ENCODE results near the gene PHF1. TPM values are rescaled to one million over a fixed set of nuclear protein-coding genes. Genes with fewer than 3 reads are reported as not detected.

PHF1 gene
- total RNA-seq, 1 experiment from 2014 or later, result 68.3 TPM

DNA sequence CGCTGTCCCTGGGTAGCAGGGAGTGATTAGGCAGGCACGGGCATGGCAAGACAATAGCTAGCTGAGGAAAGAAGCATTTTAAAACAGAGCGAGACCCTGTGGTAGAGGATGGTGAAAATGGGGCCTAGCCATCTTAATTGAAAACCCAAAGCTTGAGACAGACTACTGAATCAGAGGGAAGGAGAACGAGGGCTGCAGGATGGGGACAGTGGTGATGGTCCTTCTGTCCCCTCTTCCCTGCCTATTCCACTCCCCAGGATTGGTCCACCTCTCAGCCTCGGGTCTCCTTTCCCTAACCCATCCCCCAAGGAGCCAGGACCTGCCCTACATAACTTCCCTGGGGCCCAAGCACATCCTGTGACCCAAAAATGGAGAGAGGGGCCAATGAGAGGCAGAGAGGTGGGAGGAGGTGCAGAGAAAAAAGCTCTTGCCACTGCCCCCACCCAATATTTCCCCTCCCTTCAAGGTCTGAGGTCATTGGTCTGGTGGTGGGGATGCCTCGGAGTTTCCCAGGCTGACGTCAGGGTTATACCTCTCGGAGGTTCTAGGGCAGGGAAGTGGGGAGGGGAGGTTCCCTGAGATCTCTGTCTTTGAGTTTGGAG lies 8.0 kb downstream of the PHF1 start:
- no TSS peak for BruUV-seq (replicated peaks)
- DNase-seq, result no peak
- TF ChIP-seq, protein P1, sequence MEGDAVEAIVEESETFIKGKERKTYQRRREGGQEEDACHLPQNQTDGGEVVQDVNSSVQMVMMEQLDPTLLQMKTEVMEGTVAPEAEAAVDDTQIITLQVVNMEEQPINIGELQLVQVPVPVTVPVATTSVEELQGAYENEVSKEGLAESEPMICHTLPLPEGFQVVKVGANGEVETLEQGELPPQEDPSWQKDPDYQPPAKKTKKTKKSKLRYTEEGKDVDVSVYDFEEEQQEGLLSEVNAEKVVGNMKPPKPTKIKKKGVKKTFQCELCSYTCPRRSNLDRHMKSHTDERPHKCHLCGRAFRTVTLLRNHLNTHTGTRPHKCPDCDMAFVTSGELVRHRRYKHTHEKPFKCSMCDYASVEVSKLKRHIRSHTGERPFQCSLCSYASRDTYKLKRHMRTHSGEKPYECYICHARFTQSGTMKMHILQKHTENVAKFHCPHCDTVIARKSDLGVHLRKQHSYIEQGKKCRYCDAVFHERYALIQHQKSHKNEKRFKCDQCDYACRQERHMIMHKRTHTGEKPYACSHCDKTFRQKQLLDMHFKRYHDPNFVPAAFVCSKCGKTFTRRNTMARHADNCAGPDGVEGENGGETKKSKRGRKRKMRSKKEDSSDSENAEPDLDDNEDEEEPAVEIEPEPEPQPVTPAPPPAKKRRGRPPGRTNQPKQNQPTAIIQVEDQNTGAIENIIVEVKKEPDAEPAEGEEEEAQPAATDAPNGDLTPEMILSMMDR (IDR thresholded peaks at IDR 0.05; ENCODE audit: unreplicated experiment), result peak; percentile 3
- Mint-ChIP-seq H3K4me1 (ENCODE audit: low read depth, unreplicated experiment) (peaks cover 27% of the 10 kb centered on the region), H3K9me3 (ENCODE audit: low read depth, unreplicated experiment) (no peaks in the 10 kb centered on the region), H3K4me3 (ENCODE audit: low read depth, unreplicated experiment) (peak overlapping the region; percentile 90), H3K27me3 (ENCODE audit: unreplicated experiment) (peaks cover 39% of the 10 kb centered on the region), H3K36me3 (ENCODE audit: insufficient read depth, unreplicated experiment) (peaks cover 46% of the 10 kb centered on the region), H3K27ac (ENCODE audit: unreplicated experiment) (peak overlapping the region; percentile 98)
- intact Hi-C loops (cut with micrococcal nuclease; ENCODE audit: unreplicated experiment), result no loop called here
- CTCF ChIA-PET, result interaction anchor here (0.6 to 1.6 kb wide), 4 partner anchors 21 to 416 kb away, joined by 3 to 4 read pairs (median 4); partner anchors contain the start of gene BAK1

DNA sequence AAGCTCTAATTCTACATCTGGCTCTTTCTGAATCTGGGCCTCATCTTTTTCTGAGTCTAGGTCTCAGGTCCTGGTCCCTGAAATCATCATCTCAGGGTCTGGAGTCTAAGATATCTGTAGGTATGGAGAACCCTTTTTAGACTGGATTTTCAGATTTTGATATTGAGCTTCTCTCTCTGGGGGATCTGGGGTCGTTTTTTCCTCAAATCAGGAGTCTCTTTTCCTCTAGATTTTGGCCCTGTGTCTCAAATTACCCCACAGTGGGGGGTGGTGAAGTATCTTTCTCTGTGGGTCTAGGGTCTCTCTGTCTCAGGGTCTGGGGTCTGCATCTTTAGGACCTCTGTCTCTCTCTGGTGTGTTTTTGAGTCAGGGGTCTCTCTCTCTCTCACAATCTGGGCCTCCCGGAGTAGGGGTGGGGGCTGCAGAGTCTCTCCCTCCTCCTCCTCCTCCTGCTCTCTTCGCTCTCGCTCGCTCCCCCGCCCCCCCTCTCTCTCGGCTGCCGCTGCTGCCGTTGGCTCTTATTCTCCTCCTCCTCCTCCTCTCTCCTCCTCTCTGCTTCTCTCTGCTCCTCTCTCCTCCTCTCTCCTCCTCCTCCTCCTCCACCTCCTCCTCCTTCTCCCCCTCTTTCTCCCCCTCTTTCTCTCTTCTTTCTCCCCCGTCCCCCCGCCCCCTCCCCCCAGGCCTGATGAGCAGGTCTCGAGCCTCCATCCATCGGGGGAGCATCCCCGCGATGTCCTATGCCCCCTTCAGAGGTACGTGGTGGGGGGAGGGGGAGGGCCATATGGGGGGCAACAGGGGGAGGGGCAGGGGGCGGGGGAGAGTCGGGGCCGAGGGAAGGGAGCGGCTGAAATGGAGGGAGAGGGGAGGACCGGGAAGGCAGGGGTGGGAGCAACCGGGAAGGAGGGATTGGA lies 9.0 kb downstream of the PHF1 start, which contains the start of gene SYNGAP1:
Gene SYNGAP1 (plus strand): TSS at position 486 of the 911 bp plus-strand sequence. CDS start 200 bp downstream, at position 686.
- H3K4me1 Mint-ChIP-seq (ENCODE audit: low read depth, unreplicated experiment), result peaks cover 38% of the 10 kb centered on the region
- intact Hi-C loops (cut with micrococcal nuclease; ENCODE audit: unreplicated experiment), result no loop called here
- no peak for DNase-seq
- CTCF ChIA-PET, result interaction anchor here (0.7 kb wide), 1 partner anchor 307 kb away, joined by 4 read pairs; no protein-coding TSS in a partner anchor
- peak within 1 kb of the TSS; percentile 30 for H3K27ac Mint-ChIP-seq (ENCODE audit: unreplicated experiment)
- no peaks in the 10 kb centered on the region for H3K9me3 Mint-ChIP-seq (ENCODE audit: low read depth, unreplicated experiment)
- peaks cover 39% of the 10 kb centered on the region for H3K27me3 Mint-ChIP-seq (ENCODE audit: unreplicated experiment)
- BruUV-seq (replicated peaks), result no TSS peak
- H3K4me3 Mint-ChIP-seq (ENCODE audit: low read depth, unreplicated experiment), result no peak within 1 kb of the TSS
- TF ChIP-seq, protein P1 (IDR thresholded peaks at IDR 0.05; ENCODE audit: unreplicated experiment), result no peak
- H3K36me3 Mint-ChIP-seq (ENCODE audit: insufficient read depth, unreplicated experiment), result peaks cover 44% of the 10 kb centered on the region

DNA sequence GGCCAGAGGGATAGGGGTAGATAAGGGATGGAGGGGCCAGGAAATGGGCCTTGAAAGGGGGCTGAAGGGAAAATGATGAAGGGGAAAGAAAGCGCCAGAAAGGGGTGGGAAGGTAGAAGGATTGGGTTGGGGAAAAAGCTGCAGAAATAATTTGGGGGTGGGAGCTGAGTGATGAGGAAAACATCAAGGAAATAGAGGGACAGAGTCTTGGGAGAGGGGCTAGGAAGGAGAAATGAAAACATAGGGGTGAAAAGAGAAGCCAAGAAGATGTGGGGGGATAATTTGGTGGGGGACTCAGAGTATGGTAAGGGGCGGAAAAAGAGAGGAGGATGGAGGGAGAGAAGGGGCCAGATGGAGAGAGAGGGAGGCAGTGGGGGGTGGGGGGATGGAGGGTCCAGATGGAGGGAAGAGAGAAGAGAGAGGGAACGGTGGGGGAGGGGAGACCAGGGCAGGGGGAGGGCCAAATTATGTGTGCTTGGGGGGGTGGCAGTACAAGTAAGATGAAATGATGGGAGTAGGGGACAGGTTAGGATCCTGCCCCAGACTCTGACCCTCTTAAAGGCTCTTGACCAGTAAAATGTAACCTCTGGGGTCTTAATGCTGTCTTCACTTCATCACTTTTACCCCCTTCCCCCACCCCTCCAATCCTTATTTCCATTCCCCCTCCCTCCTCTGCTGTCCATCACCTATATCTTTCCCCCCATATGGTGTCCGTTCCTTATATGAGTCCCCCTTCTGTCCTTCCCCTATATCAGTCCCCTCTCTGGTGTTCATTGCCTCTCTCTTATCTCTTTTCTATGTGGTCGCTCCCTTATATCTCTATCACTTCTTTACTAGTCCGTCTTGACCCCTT lies 9.9 kb downstream of the PHF1 start:
- DNase-seq, result no peak
- peaks cover 39% of the 10 kb centered on the region for H3K27me3 Mint-ChIP-seq (ENCODE audit: unreplicated experiment)
- peaks cover 48% of the 10 kb centered on the region for H3K36me3 Mint-ChIP-seq (ENCODE audit: insufficient read depth, unreplicated experiment)
- intact Hi-C loops (cut with micrococcal nuclease; ENCODE audit: unreplicated experiment), result no loop called here
- TF ChIP-seq, protein P1 (IDR thresholded peaks at IDR 0.05; ENCODE audit: unreplicated experiment), result no peak
- CTCF ChIA-PET, result interaction anchor here (0.7 kb wide), 1 partner anchor 308 kb away, joined by 4 read pairs; no protein-coding TSS in a partner anchor
- H3K9me3 Mint-ChIP-seq (ENCODE audit: low read depth, unreplicated experiment), result no peaks in the 10 kb centered on the region
- BruUV-seq (replicated peaks), result no TSS peak
- peaks cover 38% of the 10 kb centered on the region for H3K4me1 Mint-ChIP-seq (ENCODE audit: low read depth, unreplicated experiment)
- no peak overlapping the region for H3K27ac Mint-ChIP-seq (ENCODE audit: unreplicated experiment)
- H3K4me3 Mint-ChIP-seq (ENCODE audit: low read depth, unreplicated experiment), result no peak overlapping the region

DNA sequence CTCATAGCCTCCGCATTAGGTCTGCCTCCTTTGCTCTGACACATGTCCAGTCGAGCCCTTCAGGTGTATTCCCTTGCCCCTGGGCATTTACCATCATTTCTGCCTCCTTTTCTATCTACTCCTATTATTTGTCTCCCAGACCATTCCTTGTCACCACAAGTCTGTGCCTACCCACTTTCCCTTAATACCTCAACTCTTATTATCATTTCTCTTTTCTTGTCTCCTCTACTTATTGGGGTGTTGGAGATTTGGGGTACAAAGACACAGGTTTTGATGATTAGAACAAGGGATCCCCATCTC lies 10.5 kb downstream of the PHF1 start:
- H3K4me1 Mint-ChIP-seq (ENCODE audit: low read depth, unreplicated experiment), result peaks cover 34% of the 10 kb centered on the region
- no peak for DNase-seq
- no peaks in the 10 kb centered on the region for H3K9me3 Mint-ChIP-seq (ENCODE audit: low read depth, unreplicated experiment)
- no peak overlapping the region for H3K4me3 Mint-ChIP-seq (ENCODE audit: low read depth, unreplicated experiment)
- CTCF ChIA-PET, result no interaction called here
- H3K27ac Mint-ChIP-seq (ENCODE audit: unreplicated experiment), result no peak overlapping the region
- no TSS peak for BruUV-seq (replicated peaks)
- H3K27me3 Mint-ChIP-seq (ENCODE audit: unreplicated experiment), result peaks cover 39% of the 10 kb centered on the region
- peaks cover 48% of the 10 kb centered on the region for H3K36me3 Mint-ChIP-seq (ENCODE audit: insufficient read depth, unreplicated experiment)
- intact Hi-C loops (cut with micrococcal nuclease; ENCODE audit: unreplicated experiment), result no loop called here
- TF ChIP-seq, protein P1 (IDR thresholded peaks at IDR 0.05; ENCODE audit: unreplicated experiment), result no peak
